HEK293T (cell line): ENCODE measurements around the gene PTPRD.

Experiments used
- CTCF ChIA-PET: fragments of 350-600 bp; formaldehyde crosslinking; extraction: SDS; loops from one replicate; lab custom pipeline; 2021; ENCODE audit warnings: antibody characterized with exemption, inconsistent platforms; lab: Yijun Ruan, JAX
- POLR2A ChIA-PET: fragments of 350-600 bp; formaldehyde crosslinking; extraction: SDS; loops from one replicate; lab custom pipeline; 2020; ENCODE audit warnings: antibody characterized with exemption, inconsistent platforms; lab: Yijun Ruan, JAX
- DNase-seq: peaks from one replicate; pipeline ENCODE4 v3.0.0; 2012; ENCODE audit warnings: mixed read lengths; ENCODE audit errors: extremely low spot score
- ARNT ChIP-seq: fragments of 450-650 bp; IDR thresholded peaks from 2 replicates; pipeline ENCODE4 v1.6.1; 2017; ENCODE audit warnings: mild to moderate bottlenecking
- BHLHE40 ChIP-seq: fragments of 450-650 bp; IDR thresholded peaks from 2 replicates; pipeline ENCODE4 v1.6.1; 2016; ENCODE audit warnings: mild to moderate bottlenecking, moderate library complexity, borderline replicate concordance
- CTBP1 ChIP-seq: fragments of 450-650 bp; IDR thresholded peaks from 2 replicates; pipeline ENCODE4 v1.6.1; 2016; ENCODE audit warnings: borderline replicate concordance
- ELF4 ChIP-seq: fragments of 450-650 bp; IDR thresholded peaks from 2 replicates; pipeline ENCODE4 v1.6.1; 2017; ENCODE audit warnings: antibody characterized with exemption
- FOXA1 ChIP-seq: fragments of 450-650 bp; IDR thresholded peaks from 2 replicates; pipeline ENCODE4 v1.6.1; 2016; ENCODE audit warnings: mild to moderate bottlenecking
- FOXK2 ChIP-seq: fragments of 450-650 bp; IDR thresholded peaks from 2 replicates; pipeline ENCODE4 v1.6.1; 2016; ENCODE audit warnings: mild to moderate bottlenecking
- FOXM1 ChIP-seq: fragments of 450-650 bp; IDR thresholded peaks from 2 replicates; pipeline ENCODE4 v1.6.1; 2017; ENCODE audit warnings: mild to moderate bottlenecking, borderline replicate concordance
- HDGF ChIP-seq: fragments of 450-650 bp; IDR thresholded peaks from 2 replicates; pipeline ENCODE4 v1.6.1; 2017; ENCODE audit warnings: antibody characterized with exemption, borderline replicate concordance
- L3MBTL2 ChIP-seq: fragments of 450-650 bp; conservative IDR thresholded peaks from 2 replicates; pipeline ENCODE4 v1.6.1; 2016; ENCODE audit warnings: mild to moderate bottlenecking
- LEF1 ChIP-seq: fragments of 450-650 bp; IDR thresholded peaks from 2 replicates; pipeline ENCODE4 v1.6.1; 2017; ENCODE audit warnings: mild to moderate bottlenecking, borderline replicate concordance
- NFRKB ChIP-seq: fragments of 450-650 bp; IDR thresholded peaks from 2 replicates; pipeline ENCODE4 v1.6.1; 2016; ENCODE audit warnings: mild to moderate bottlenecking, moderate library complexity
- PKNOX1 ChIP-seq: fragments of 450-650 bp; IDR thresholded peaks from 2 replicates; pipeline ENCODE4 v1.6.1; 2016
- SP1 ChIP-seq: fragments of 450-650 bp; IDR thresholded peaks from 2 replicates; pipeline ENCODE4 v1.6.1; 2017
- SUZ12 ChIP-seq: fragments of 450-650 bp; IDR thresholded peaks from 2 replicates; pipeline ENCODE4 v1.6.1; 2016; ENCODE audit warnings: mild to moderate bottlenecking
- TARDBP ChIP-seq: fragments of 450-650 bp; IDR thresholded peaks from 2 replicates; pipeline ENCODE4 v1.6.1; 2016
- ZNF384 ChIP-seq: fragments of 450-650 bp; IDR thresholded peaks from 2 replicates; pipeline ENCODE4 v1.6.1; 2016

Gene PTPRD

DNA sequence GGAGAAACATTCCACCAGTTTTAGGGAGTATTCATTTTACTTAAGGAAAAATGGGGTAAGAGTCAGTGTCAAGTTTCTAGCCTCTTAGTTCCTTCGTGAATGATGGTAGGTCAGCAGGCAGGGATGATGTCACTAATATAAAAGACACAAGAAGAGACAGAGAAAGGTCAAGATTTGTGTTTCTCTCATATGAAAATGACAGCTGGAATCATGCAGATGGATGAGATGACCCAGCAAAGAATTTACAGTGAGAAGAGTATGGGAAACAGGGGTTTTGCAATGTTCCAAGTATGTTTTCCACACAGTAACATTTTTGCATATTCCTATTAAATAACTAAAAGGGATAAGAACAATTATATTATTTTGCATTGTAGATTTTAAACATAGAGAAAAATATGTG, 2063.6 kb downstream of the PTPRD start:
- no peak for TF ChIP-seq BHLHE40
- DNase-seq, result no peak
- ChIA-PET CTCF (no interaction called here), POLR2A (no interaction called here)

- DNase-seq, result no peak
- ChIA-PET POLR2A (no interaction called here), CTCF (no interaction called here)
- TF ChIP-seq SUZ12, result no peak
- no peak for TF ChIP-seq BHLHE40
- TF ChIP-seq ELF4, result no peak
- TF ChIP-seq SP1, result no peak
- TF ChIP-seq L3MBTL2, result no peak
- TF ChIP-seq LEF1, result no peak
- no peak for TF ChIP-seq CTBP1
- TF ChIP-seq PKNOX1, result no peak
- no peak for TF ChIP-seq TARDBP
- no peak for TF ChIP-seq ZNF384
Measured at GRCh38 chr9:8543219-8543618, 2069.6 kb downstream of the PTPRD start.

- CTCF ChIA-PET, result no interaction called here
- no peak for DNase-seq
- TF ChIP-seq FOXK2 (no peak), ELF4 (no peak), FOXM1 (no peak), LEF1 (no peak), CTBP1 (no peak), SP1 (no peak), BHLHE40 (no peak), ARNT (no peak), PKNOX1 (no peak), HDGF (no peak), SUZ12 (no peak), ZNF384 (no peak), TARDBP (no peak), L3MBTL2 (no peak), NFRKB (no peak)
- POLR2A ChIA-PET, result no interaction called here
Measured at GRCh38 chr9:8542537-8542936, 2070.3 kb downstream of the PTPRD start.

GRCh38 chr9:8539681-8540197, 2073.1 kb downstream of the PTPRD start:
- no peak for DNase-seq
- TF ChIP-seq TARDBP (no peak), FOXK2 (no peak)
- CTCF ChIA-PET, result no interaction called here
- POLR2A ChIA-PET, result no interaction called here

DNA sequence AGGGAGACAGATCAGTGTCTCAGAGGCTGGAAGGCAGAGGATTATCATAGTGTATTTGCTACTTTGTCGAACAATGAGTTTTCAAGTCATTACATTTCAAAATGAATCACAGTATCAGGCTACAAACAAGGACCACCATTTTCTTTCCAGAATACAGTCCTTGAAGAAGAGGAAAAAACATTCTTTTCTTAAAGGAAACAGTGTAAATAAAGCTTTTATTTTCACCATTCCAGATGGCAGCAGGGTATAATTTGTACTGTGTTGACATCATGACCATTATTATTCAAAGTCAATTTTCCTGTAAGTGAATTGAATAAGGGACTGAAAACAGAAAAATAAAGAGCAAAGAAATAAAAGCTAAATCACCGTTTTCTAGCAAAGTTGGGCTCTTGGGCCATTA, 2076.0 kb downstream of the PTPRD start:
- DNase-seq, result no peak
- TF ChIP-seq NFRKB (no peak), SP1 (no peak), LEF1 (no peak), CTBP1 (no peak), ELF4 (no peak), TARDBP (no peak), PKNOX1 (no peak), SUZ12 (no peak), L3MBTL2 (no peak), FOXA1 (no peak), HDGF (no peak), ARNT (no peak), FOXM1 (no peak), FOXK2 (no peak), ZNF384 (no peak), BHLHE40 (no peak)
- ChIA-PET POLR2A (no interaction called here), CTCF (no interaction called here)

- no peak for TF ChIP-seq HDGF
- TF ChIP-seq CTBP1, result no peak
- DNase-seq, result no peak
- ChIA-PET CTCF (no interaction called here), POLR2A (no interaction called here)
Measured at GRCh38 chr9:8534828-8535227, 2078.0 kb downstream of the PTPRD start.

GRCh38 chr9:8533681-8534080, 2079.1 kb downstream of the PTPRD start:
- TF ChIP-seq ZNF384 (no peak), SUZ12 (no peak), SP1 (no peak), L3MBTL2 (no peak)
- ChIA-PET CTCF (no interaction called here), POLR2A (no interaction called here)
- no peak for DNase-seq
